Measurements from ENCODE around the gene LEFTY1. TPM values are rescaled to one million over a fixed set of nuclear protein-coding genes. Genes with fewer than 3 reads are reported as not detected.

LEFTY1 gene
- total and polyA plus RNA-seq, 2 donors (not counting 1 experiment from before 2014, with no cell fraction given), result 0.07 TPM; not detected in 1

- H3K4me3 Mint-ChIP-seq, result peak overlapping the region; percentile 85
Observed at GRCh38 chr1:225847610-225848009, 41.3 kb downstream of the LEFTY1 start.

More at GRCh38 chr1:225847610-225848009, 41.3 kb downstream of the LEFTY1 start:
- H3K27me3 Mint-ChIP-seq, result no peaks in the 10 kb centered on the region
- no peak overlapping the region for H2AFZ ChIP-seq (ENCODE audit: insufficient read depth, low read depth, low read length, poor library complexity, severe bottlenecking)
- peaks cover 62% of the 10 kb centered on the region for H3K4me1 Mint-ChIP-seq
- CTCF ChIA-PET, result interaction anchor here (1.1 to 2.1 kb wide), 4 partner anchors 10 to 70 kb away, joined by 4 to 9 read pairs (median 6); partner anchors contain the start of genes SRP9 and TMEM63A
- intact Hi-C loops (cut with micrococcal nuclease), result loop anchor here (1.0 to 5.0 kb wide), 7 partner anchors 35 to 420 kb away; partner anchors contain the start of genes LBR, PYCR2, SRP9 and TMEM63A
- no peaks in the 10 kb centered on the region for H3K79me2 ChIP-seq (ENCODE audit: control insufficient read depth, insufficient read depth, low read length)
- H3K27me3 ChIP-seq (replicated peaks in 1 of 4; ENCODE audit: control extremely low read depth in 1 of 4, control insufficient read depth in 3 of 4, insufficient read depth in 4 of 4, low read length in 3 of 4), result no peaks in the 10 kb centered on the region
- H3K9me3 Mint-ChIP-seq (ENCODE audit: insufficient read depth), result no peaks in the 10 kb centered on the region
- peaks cover 52 to 65% of the 10 kb centered on the region in 2 donors for H3K4me1 ChIP-seq (ENCODE audit: control insufficient read depth in 2 of 2, insufficient read depth in 2 of 2, low read length in 2 of 2)
- DNase-seq (no peak), ATAC-seq (ENCODE audit: low read depth) (no peak)
- no peak overlapping the region for H3K9ac ChIP-seq (ENCODE audit: low read length)
- TF ChIP-seq CTCF (IDR thresholded peaks at IDR 0.05) (no peak), EZH2 (IDR thresholded peaks at IDR 0.05; ENCODE audit: borderline replicate concordance, insufficient read depth, low read depth, low read length, poor library complexity, severe bottlenecking) (no peak)
- peak overlapping the region; percentile 98 for H3K27ac Mint-ChIP-seq
- H3K36me3 ChIP-seq (replicated peaks in 1 of 2; ENCODE audit: control extremely low read depth in 1 of 2, control insufficient read depth in 1 of 2, extremely low read depth in 1 of 2, insufficient read depth in 2 of 2, low read length in 1 of 2), result peaks cover 0 to 32% of the 10 kb centered on the region in 2 experiments
- H4K20me1 ChIP-seq (ENCODE audit: control insufficient read depth, insufficient read depth, low read length, poor library complexity, severe bottlenecking), result peaks cover 6% of the 10 kb centered on the region
- H3K4me3 ChIP-seq (ENCODE audit: control extremely low read depth in 1 of 5, extremely low read depth in 1 of 5, insufficient read depth in 1 of 5, low read depth in 2 of 5, low read length in 4 of 5), result no peak overlapping the region
- POLR2A ChIA-PET, result interaction anchor here (2.4 kb wide), 1 partner anchor 35 kb away, joined by 9 read pairs; the partner anchor contains the start of gene TMEM63A
- peaks cover 0 to 7% (median 0%) of the 10 kb centered on the region in 3 donors for H3K9me3 ChIP-seq (ENCODE audit: control extremely low read depth in 1 of 3, control insufficient read depth in 2 of 3, insufficient read depth in 1 of 3, low read length in 2 of 3)
- 31% methylated on average over 2 of the region's 4 CpGs for WGBS (ENCODE audit: insufficient coverage)
- peak overlapping the region; percentile 68 to 87 for H3K27ac ChIP-seq (ENCODE audit: low read length in 2 of 2)
- peak overlapping the region; percentile 72 for H3K4me2 ChIP-seq (replicated peaks; ENCODE audit: low read depth, low read length, poor library complexity, severe bottlenecking)
